Activated T-helper 17 cell treated with anti-CD3 and anti-CD28 coated beads, Interleukin-2, amount 50 U/mL, for 72 hours (primary cell): ENCODE measurements around the gene TACC3. TPM values are rescaled to one million over a fixed set of nuclear protein-coding genes. Genes with fewer than 3 reads are reported as not detected.

Experiments used
- ATAC-seq: fragments of 150-1000 bp; cut with Tn5 transposase; replicated peaks from 2 replicates; pipeline ENCODE4 v1.10.0; 2021; ENCODE audit warnings: mild to moderate bottlenecking, moderate library complexity
- H3K27ac Mint-ChIP-seq: one replicate; pipeline ENCODE4 v1.8.0; 2022; ENCODE audit warnings: mixed read lengths
- H3K27me3 Mint-ChIP-seq: one replicate; pipeline ENCODE4 v1.8.0; 2022; ENCODE audit warnings: mixed read lengths
- H3K36me3 Mint-ChIP-seq: one replicate; pipeline ENCODE4 v1.8.0; 2022; ENCODE audit warnings: low read depth, mild to moderate bottlenecking, mixed read lengths
- H3K4me1 Mint-ChIP-seq: one replicate; pipeline ENCODE4 v1.8.0; 2022; ENCODE audit warnings: mixed read lengths
- H3K4me3 Mint-ChIP-seq: one replicate; pipeline ENCODE4 v1.8.0; 2022; ENCODE audit warnings: mild to moderate bottlenecking, mixed read lengths
- H3K9me3 Mint-ChIP-seq: one replicate; pipeline ENCODE4 v1.8.0; 2022; ENCODE audit warnings: mixed read lengths
- total RNA-seq, 2 donors: library from RNA; stranded (reverse); gene quantifications; one replicate each; pipeline ENCODE4 v1.2.3, GENCODE V29; 2022

The TACC3 gene
- total RNA-seq, 2 donors from 2014 or later: 151 to 204 TPM

DNA sequence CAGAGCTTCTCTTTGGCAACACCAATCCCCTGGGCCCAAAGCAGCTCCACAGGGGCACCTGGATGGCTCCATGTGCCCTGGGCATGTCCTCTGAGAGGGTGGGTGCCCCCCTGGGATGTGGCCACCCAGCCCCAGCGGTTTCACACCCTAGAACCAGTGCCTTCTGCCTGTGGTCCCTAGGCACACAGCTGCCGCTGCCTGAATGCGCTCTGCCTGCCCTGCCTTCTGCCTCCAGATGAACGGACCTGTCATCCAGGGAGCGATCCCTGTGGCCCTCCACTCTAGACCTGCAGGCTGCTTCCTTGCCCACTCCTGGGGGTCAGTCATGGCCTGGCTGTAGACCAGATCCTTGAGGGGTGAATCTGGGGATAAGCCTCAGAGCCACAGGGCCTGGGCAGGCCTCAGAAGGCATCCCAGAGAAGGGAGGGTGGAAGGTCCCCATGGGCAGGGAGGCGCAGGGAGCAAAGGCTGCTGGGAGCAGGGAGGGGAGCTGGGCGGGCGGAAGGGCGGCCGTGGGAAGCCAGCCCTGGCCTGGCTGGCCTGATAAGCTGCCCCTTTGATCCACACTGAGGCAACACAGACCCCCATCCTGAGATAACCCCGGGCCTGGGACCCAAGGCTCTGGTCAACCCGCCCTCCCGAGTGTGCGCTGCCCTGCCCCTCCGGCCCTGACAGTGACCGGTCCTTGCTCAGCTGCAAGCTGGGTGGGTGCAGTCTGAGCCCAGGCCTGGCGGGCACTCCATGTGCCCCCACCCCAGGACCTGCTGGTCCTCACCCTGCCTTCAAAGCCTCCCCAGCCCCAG, 63.7 kb downstream of the TACC3 start:
- no peaks in the 10 kb centered on the region for H3K4me1 Mint-ChIP-seq
- H3K36me3 Mint-ChIP-seq: no peaks in the 10 kb centered on the region

GRCh38 chr4:1785592-1785991, 64.3 kb downstream of the TACC3 start:
- Mint-ChIP-seq H3K27ac (no peak overlapping the region), H3K4me3 (no peak overlapping the region), H3K36me3 (no peaks in the 10 kb centered on the region), H3K27me3 (no peaks in the 10 kb centered on the region), H3K4me1 (no peaks in the 10 kb centered on the region), H3K9me3 (no peaks in the 10 kb centered on the region)
- ATAC-seq: no peak

More for the DNA sequence above, 63.7 kb downstream of the TACC3 start:
- ATAC-seq: no peak
- no peaks in the 10 kb centered on the region for H3K27me3 Mint-ChIP-seq
- no peak overlapping the region for H3K4me3 Mint-ChIP-seq
- no peak overlapping the region for H3K27ac Mint-ChIP-seq
- H3K9me3 Mint-ChIP-seq: no peaks in the 10 kb centered on the region

- no peaks in the 10 kb centered on the region for H3K36me3 Mint-ChIP-seq
- no peaks in the 10 kb centered on the region for H3K9me3 Mint-ChIP-seq
- no peak overlapping the region for H3K4me3 Mint-ChIP-seq
- H3K27me3 Mint-ChIP-seq: no peaks in the 10 kb centered on the region
- H3K4me1 Mint-ChIP-seq: no peaks in the 10 kb centered on the region
- H3K27ac Mint-ChIP-seq: no peak overlapping the region
- no peak for ATAC-seq
Observed at GRCh38 chr4:1786544-1787362, 65.4 kb downstream of the TACC3 start.

GRCh38 chr4:1787411-1788077, 66.2 kb downstream of the TACC3 start:
- H3K4me3 Mint-ChIP-seq: no peak overlapping the region
- H3K27me3 Mint-ChIP-seq: no peaks in the 10 kb centered on the region
- H3K9me3 Mint-ChIP-seq: no peaks in the 10 kb centered on the region
- no peak for ATAC-seq
- H3K4me1 Mint-ChIP-seq: no peaks in the 10 kb centered on the region
- H3K36me3 Mint-ChIP-seq: no peaks in the 10 kb centered on the region
- H3K27ac Mint-ChIP-seq: no peak overlapping the region

GRCh38 chr4:1788254-1788973, 67.1 kb downstream of the TACC3 start:
- Mint-ChIP-seq H3K4me3 (no peak overlapping the region), H3K27me3 (no peaks in the 10 kb centered on the region), H3K27ac (no peak overlapping the region), H3K4me1 (no peaks in the 10 kb centered on the region), H3K9me3 (no peaks in the 10 kb centered on the region), H3K36me3 (no peaks in the 10 kb centered on the region)
- no peak for ATAC-seq

DNA sequence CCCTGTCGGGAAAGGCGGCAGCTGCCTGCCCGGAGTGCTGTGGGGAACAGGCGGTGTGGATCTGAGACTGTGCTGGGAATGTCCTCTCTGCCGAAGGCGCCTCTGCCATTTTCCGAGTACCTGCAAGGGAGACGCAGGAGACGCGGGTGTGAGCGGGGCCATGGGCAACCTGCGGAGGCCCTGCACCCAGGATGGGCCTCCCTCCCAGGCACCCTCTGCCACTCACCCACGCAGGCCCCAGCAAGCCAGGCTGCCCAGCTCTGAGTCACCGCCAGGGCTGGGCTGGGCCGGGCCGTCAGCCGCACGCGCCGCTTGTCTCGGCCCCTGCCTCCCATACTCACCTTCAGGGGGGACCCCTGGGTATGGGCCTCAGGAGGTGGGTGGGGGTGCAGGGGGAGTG, 68.2 kb downstream of the TACC3 start:
- H3K4me1 Mint-ChIP-seq: no peaks in the 10 kb centered on the region
- H3K4me3 Mint-ChIP-seq: no peak overlapping the region
- no peaks in the 10 kb centered on the region for H3K27me3 Mint-ChIP-seq
- ATAC-seq: no peak
- no peaks in the 10 kb centered on the region for H3K9me3 Mint-ChIP-seq
- no peak overlapping the region for H3K27ac Mint-ChIP-seq
- H3K36me3 Mint-ChIP-seq: no peaks in the 10 kb centered on the region

- Mint-ChIP-seq H3K27me3 (no peaks in the 10 kb centered on the region), H3K4me1 (no peaks in the 10 kb centered on the region), H3K36me3 (no peaks in the 10 kb centered on the region), H3K4me3 (no peak overlapping the region), H3K9me3 (no peaks in the 10 kb centered on the region), H3K27ac (no peak overlapping the region)
- ATAC-seq: no peak
Observed at GRCh38 chr4:1790005-1790404, 68.7 kb downstream of the TACC3 start.

DNA sequence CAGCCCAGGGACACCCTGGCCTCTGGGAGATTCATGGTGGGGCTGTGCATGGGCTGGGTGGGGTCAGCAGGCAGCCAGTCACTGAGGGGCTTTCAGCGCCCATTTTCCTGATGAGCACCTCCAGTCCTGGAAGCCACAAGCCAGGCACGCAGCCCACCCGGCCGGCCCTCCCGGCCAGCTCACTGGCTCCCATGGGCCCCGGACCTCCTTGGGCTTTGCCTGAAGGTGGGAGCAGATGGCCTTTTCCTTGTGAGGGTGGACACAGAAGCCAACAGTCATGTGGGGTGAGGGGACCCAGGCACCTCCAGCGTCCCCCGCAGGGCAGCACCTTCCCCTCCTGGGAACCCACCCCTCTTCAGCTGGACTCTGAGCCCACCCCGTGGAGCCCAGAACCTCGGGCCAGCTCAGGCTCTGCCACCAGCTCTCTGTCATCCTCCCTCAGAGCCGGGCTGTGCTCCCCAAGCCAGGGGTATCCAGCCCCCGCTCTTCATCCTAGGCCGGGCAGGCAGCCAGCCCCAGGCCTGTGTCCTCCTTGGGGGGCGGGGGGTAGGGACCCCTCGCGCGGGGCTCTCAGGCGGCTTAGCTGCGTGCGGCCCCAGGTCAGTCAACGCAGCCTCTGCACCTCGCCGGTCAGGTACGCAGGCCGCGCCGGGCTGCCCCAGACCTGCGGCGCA, 71.0 kb downstream of the TACC3 start:
- no peak for ATAC-seq
- Mint-ChIP-seq H3K27ac (no peak overlapping the region), H3K4me3 (peak overlapping the region; percentile 26)

DNA sequence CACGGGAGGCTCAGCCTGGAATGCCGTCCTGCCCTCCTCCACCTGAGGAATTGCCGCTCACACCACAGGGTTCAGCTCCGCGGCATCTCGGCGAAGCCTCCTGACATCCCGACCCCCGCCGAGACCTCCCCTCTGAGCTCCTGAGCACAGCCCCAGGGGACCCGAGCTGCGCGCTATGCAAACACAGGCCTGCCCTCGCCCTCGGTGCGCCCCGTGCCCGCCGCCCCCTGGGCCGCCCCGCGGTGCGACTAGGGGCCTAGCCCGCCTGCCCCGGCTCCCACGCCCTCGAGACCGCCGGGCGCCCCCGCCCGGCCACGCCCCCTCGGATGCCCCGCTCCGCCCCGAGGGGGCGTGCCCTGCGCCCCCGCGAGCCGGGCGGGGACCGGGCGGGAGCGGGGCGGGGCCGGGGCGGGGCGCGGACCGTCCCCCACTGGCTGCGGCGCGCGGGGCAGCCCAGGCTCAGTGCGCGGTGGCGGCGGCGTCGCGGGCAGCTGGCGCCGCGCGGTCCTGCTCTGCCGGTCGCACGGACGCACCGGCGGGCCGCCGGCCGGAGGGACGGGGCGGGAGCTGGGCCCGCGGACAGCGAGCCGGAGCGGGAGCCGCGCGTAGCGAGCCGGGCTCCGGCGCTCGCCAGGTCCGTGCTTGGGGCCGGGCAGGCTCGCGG, 71.6 kb downstream of the TACC3 start, which contains the start of gene FGFR3:
Gene FGFR3 (plus strand): TSS at position 462 of the 664 bp plus-strand sequence. CDS start 642 bp downstream, outside the sequence.
- Mint-ChIP-seq H3K36me3 (no peaks in the 10 kb centered on the region), H3K9me3 (no peaks in the 10 kb centered on the region), H3K4me1 (no peaks in the 10 kb centered on the region), H3K27ac (no peak within 1 kb of the TSS), H3K27me3 (no peaks in the 10 kb centered on the region), H3K4me3 (peak within 1 kb of the TSS; percentile 26)
- peak; percentile 79 for ATAC-seq

More for the DNA sequence above, 71.0 kb downstream of the TACC3 start:
- no peaks in the 10 kb centered on the region for H3K27me3 Mint-ChIP-seq
- H3K4me1 Mint-ChIP-seq: no peaks in the 10 kb centered on the region
- no peaks in the 10 kb centered on the region for H3K36me3 Mint-ChIP-seq
- H3K9me3 Mint-ChIP-seq: no peaks in the 10 kb centered on the region

GRCh38 chr4:1793496-1793840, 72.1 kb downstream of the TACC3 start:
- Mint-ChIP-seq H3K4me3 (no peak overlapping the region), H3K27ac (no peak overlapping the region), H3K9me3 (no peaks in the 10 kb centered on the region), H3K36me3 (no peaks in the 10 kb centered on the region), H3K27me3 (peaks cover under 1% of the 10 kb centered on the region), H3K4me1 (no peaks in the 10 kb centered on the region)
- ATAC-seq: peak; percentile 52

DNA sequence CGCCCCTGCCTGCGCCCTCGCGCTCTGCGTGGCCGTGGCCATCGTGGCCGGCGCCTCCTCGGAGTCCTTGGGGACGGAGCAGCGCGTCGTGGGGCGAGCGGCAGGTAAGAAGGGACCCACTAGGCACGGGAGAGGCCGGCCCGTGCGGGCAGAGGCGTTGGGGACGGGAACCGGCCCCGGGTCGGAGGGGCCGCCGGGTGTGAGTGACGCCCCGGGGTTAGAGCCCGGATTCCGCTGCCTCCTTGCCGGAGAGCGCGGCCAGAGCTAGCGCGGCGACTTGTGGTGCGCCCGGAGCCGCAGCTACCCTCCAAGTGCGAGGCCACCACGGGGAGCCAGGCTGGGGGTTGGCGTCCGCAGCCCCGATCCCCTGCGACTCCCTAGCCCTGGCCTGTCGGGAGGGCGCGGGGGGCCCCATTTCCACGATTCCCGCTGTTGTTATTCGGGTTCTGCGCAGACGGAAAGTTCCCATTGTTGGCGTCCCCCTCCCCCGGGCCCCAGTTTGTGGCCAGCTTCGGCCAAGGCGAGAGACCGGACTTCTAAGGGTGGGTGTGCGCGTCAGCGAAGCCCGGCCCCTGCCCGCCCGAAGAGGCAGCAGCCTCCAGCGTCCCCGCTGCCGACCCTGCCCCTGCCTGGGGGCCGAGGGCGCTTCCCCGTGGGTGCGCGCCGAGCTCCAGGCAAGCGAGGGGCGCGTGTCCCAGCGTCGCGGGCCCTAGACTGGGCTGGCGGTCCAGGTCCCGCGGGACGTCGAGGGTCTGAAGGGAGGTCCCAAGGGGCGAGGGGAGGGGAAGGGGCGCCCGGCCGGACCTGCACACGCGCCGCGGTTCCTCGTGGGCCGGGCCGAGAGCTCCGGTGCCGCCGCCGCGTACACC, 72.9 kb downstream of the TACC3 start:
- ATAC-seq: no peak

More for the DNA sequence above, 72.9 kb downstream of the TACC3 start:
- peaks cover 5% of the 10 kb centered on the region for H3K27me3 Mint-ChIP-seq
- H3K4me1 Mint-ChIP-seq: no peaks in the 10 kb centered on the region
- H3K36me3 Mint-ChIP-seq: no peaks in the 10 kb centered on the region
- no peaks in the 10 kb centered on the region for H3K9me3 Mint-ChIP-seq
- no peak overlapping the region for H3K4me3 Mint-ChIP-seq
- H3K27ac Mint-ChIP-seq: no peak overlapping the region
